HT-29 (cell line): ENCODE measurements around the gene PCGF3. TPM values are rescaled to one million over a fixed set of nuclear protein-coding genes. Genes with fewer than 3 reads are reported as not detected.
A peak's percentile ranks its signal among the peaks of the same experiment; 100 is the strongest.

Experiments used
- DNase-seq: peaks from one replicate; pipeline ENCODE4 v3.0.0-alpha.2; 2015; ENCODE audit warnings: low spot score
- total RNA-seq: library from RNA; depleted of rRNA; stranded (reverse); fragments of >200 nt; shearing (Covaris generic); gene quantifications from 2 replicates; pipeline ENCODE4 v1.2.3, GENCODE V29; 2014

Gene PCGF3
- total RNA-seq, 1 experiment from 2014 or later: 64.9 TPM

GRCh38 chr4:780716-781492, 75.3 kb downstream of the PCGF3 start:
- no peak for DNase-seq

DNA sequence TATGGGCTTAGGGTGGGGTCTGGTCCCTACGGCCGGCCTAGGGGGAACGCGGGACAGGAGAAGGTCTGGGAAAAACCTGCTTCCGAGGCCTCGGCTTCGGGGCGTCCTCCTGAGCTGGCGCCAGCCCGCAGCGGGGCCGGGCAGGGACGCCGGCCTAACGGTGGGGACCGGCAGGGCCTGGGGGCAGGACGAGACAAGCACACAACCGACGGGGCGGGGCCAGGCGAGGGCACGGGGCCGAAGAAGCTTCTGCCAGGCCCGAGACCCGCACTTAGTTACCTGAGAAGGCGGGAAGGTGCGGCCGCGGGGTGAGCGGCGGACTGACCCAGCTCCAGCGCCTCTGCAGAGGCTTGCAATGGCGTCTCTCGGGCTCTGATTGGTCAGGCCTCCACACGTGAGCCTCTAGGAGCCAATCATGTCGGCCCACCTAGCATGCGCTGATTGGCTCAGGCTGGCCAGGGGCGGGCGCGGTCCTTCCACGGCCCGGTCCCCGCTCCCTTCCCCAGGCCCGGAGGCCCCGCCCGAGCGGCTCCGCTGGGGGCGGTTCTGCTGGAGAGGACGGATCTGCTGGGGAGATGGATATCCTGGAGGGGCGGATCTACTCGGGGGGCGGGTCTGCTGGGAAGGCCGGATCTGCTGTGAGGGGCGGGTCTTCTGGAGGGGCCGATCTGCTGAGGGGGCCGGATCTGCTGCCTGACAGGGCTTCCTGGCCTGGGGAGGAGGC, 76.0 kb downstream of the PCGF3 start:
- peak; percentile 99 for DNase-seq

DNA sequence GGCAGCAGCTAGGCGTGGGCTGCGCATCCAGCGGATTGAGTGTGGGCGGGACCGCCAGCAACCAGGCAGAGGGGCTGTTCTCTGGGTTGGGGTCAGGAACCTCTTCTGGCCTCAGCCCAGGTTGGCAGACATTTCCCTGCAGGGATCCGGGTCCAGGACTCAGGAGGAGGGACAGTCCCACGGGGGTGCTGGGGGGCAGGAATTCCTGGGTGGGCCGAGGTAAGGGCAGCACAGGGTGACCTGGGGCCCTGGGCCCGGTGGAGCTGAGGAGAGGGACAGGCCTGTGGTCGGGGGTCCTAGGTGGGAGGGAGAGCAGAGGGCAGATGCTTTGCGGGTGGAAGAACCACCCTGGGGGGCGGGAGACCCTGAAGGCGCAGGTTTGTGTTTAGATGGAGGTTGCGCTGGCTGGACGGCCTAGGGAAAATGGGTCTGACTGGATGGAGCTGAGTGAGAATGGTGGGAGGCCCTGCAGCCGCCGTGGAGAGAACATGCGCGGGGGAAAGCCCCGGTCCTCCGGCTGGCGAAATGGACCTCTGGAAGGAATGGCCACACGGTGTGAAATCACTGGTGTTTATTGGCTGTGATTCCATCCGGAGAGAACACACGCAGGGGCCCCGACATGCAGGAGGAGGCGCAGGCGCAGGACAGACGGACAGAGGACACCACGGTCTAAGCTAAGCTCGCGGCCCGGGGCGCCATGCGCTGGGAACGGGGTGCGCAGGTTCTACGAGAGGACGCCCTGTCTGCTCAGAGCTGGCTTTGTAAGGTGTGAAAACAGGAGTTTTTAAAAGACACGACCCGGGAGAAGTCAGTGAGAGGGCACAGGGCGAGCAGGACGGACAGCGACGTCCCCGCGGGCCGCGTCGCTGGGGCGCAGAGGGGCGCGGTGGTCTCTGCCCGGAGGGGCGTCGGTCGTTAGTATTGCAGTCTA, 79.0 kb downstream of the PCGF3 start:
- DNase-seq: no peak

GRCh38 chr4:785332-786073, 79.9 kb downstream of the PCGF3 start:
- no peak for DNase-seq

- no peak for DNase-seq
These were observed 80.6 kb downstream of the PCGF3 start for GRCh38 chr4:786074-786741.

DNA sequence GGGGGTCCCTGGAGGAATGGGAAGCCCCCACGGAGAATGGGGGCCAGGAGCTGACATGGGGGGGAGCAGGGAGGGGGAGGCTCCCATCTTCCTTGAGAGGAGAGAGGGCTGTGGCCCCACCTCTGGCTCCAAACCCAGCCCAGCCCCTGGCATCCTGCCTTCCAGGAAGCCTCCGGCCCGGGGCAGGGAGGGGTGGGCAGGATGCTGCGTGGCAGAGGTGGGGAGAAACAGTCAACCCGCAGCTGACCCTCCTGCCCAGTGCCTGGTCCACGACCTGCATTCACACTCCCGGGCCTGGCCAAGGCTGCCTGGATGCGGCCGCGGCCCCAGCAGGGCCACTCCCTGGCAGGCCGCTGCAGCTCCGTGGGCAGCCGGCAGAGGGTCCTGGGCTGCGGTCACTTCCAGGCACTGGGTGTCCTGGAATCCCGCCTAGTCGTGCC, 81.2 kb downstream of the PCGF3 start:
- no peak for DNase-seq

- no peak for DNase-seq
These were observed 81.9 kb downstream of the PCGF3 start for GRCh38 chr4:787561-787981.

DNA sequence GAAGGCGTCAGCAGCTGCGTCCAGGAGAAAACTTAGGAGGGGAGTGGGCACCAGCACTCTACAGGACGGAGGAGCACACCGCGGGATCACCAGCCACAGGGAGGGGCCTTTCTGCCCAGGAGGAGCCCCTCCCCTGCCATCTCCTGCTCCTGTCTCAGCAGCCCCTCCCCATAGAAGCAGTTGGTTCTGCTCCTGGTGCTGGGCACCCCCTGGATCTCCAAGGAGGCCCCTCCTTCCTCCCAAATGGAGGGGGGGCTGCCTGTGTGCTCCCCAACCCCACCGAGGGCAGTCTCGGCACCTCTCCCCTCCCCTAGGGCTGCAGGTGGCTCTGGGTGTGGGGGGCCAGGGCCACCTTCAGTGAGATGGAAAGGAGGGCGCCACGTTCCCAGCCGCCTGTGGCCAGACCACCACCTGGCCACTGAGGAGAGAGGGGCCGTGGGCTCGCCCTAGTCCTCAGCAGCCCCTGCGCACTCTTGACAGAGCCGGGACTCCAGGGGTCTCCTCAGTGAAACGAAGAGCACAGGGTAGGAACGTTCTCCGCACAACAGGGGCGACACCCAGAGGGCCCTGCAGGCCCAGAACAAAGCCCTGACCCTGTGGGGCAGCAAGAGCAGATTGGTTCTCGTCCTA, 82.5 kb downstream of the PCGF3 start:
- DNase-seq: no peak

DNA sequence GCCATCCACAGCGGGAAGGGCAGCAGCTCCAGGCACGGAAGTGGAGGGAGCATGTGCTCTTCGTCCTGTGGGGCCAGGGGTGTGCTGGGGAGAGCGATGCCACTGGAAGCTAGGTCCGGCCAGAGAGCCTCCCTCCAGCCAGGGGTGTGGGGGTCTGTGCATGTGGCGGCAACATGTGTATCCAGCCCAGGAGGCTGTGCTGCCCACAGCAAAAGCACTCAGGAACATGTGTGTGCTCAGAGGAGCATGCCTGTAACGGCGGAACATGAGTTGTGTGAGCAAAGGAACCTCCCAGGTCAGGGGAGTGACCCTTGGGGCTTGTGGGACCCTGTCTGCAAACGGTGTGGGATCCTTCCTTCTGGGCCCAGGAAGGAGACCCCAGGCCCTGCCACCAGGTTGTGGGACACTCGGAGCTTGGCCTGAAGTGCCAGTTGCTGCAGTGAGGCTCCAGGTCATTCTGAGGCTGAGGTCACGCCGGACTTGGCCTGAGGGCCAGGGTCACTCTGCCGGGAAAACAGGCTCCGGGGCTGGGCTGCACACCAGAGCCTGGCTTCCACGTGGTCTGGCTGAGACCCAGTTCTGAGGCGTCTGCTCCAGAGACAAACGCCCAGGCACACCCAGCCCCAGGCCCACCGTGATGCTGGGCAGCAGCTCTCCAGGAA, 83.1 kb downstream of the PCGF3 start:
- DNase-seq: no peak

GRCh38 chr4:789571-790465, 84.2 kb downstream of the PCGF3 start:
- no peak for DNase-seq

- DNase-seq: no peak
These were observed 84.8 kb downstream of the PCGF3 start for GRCh38 chr4:790466-790820.

GRCh38 chr4:791252-791897, 85.7 kb downstream of the PCGF3 start:
- no peak for DNase-seq

- DNase-seq: no peak
These were observed 86.4 kb downstream of the PCGF3 start for GRCh38 chr4:791898-792625.

GRCh38 chr4:792626-793092, 87.0 kb downstream of the PCGF3 start:
- DNase-seq: no peak

DNA sequence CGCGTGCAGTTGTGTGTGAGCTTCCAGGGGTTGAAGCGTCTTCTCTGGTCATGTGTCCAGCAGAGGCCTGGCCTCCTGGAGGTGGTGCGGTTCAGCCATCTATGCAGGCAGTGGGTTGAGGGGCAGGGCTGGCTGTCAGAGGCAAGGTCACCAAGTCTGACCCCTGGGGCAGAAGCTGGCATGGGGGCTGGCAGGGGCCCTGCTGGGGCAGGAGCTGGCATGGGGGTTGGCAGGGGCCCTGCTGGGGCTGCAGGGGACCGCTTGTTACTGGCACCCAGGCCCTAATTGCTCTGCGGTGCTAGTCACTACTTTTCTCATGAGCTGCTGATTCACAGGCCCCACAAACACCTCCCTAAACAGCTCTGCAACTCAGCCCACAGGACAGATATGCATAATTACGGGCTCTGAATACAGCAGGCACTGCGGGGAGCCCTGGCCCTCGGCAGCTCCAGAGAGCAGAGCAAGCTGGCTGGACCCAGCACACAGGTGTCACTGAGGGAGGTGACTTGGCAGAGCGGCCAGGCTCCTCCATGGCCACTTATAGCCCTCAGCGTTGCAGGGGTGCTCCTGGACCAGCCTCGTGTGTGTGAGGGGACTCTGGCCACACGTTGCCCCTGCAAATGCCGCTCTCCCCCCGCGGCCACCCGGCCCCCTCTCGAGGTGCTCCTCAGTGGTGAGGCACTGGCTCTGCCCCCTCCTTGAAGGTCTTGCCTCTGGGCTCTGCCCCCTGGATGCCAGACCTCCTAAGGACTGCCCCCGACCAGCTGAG, 87.6 kb downstream of the PCGF3 start:
- DNase-seq: no peak

GRCh38 chr4:793941-794621, 88.4 kb downstream of the PCGF3 start:
- DNase-seq: no peak
